Measurements from ENCODE around the gene PSEN1. TPM values are rescaled to one million over a fixed set of nuclear protein-coding genes. Genes with fewer than 3 reads are reported as not detected.

PSEN1 gene
- polyA plus RNA-seq, 1 donor (not counting 4 experiments of a cell fraction or from before 2014, with no cell fraction given), result 32.6 TPM

GRCh38 chr14:73258845-73259611, 122.7 kb downstream of the PSEN1 start:
- FAIRE-seq (no peak), DNase-seq (ENCODE audit: low read depth, low spot score) (no peak)
- Histone ChIP-seq H3K79me2 (ENCODE audit: control insufficient read depth, insufficient read depth, low read length) (no peaks in the 10 kb centered on the region), H3K27me3 (ENCODE audit: control insufficient read depth, extremely low read depth, insufficient read depth, low read length) (no peaks in the 10 kb centered on the region), H2AFZ (ENCODE audit: control insufficient read depth, low read length) (no peak overlapping the region), H3K27ac (ENCODE audit: control insufficient read depth, insufficient read depth, low read length) (no peak overlapping the region), H3K36me3 (ENCODE audit: control insufficient read depth in 2 of 2, extremely low read depth in 1 of 2, insufficient read depth in 2 of 2, low read length in 2 of 2) (no peaks in the 10 kb centered on the region), H3K4me3 (ENCODE audit: control insufficient read depth in 2 of 3, extremely low read depth in 1 of 3, insufficient read depth in 2 of 3, low read depth in 1 of 3, low read length in 3 of 3) (no peak overlapping the region), H3K9me3 (ENCODE audit: control insufficient read depth, low read depth, low read length) (no peaks in the 10 kb centered on the region), H4K20me1 (ENCODE audit: control insufficient read depth, extremely low read depth, insufficient read depth, low read length) (no peaks in the 10 kb centered on the region), H3K9me1 (ENCODE audit: control insufficient read depth, extremely low read depth, insufficient read depth, low read length) (no peaks in the 10 kb centered on the region), H3K4me1 (ENCODE audit: control insufficient read depth, extremely low read depth, insufficient read depth, low read length) (peaks cover 2% of the 10 kb centered on the region), H3K9ac (ENCODE audit: control insufficient read depth, extremely low read depth, insufficient read depth, low read length) (no peak overlapping the region), H3K4me2 (ENCODE audit: control insufficient read depth, extremely low read depth, insufficient read depth, low read depth, low read length) (no peak overlapping the region)
- dilution Hi-C loops (cut with MboI; ENCODE audit: extremely low pct_ligation_motif_present, low sequenced_read_pairs), result no loop called here
- TF ChIP-seq, protein P1, sequence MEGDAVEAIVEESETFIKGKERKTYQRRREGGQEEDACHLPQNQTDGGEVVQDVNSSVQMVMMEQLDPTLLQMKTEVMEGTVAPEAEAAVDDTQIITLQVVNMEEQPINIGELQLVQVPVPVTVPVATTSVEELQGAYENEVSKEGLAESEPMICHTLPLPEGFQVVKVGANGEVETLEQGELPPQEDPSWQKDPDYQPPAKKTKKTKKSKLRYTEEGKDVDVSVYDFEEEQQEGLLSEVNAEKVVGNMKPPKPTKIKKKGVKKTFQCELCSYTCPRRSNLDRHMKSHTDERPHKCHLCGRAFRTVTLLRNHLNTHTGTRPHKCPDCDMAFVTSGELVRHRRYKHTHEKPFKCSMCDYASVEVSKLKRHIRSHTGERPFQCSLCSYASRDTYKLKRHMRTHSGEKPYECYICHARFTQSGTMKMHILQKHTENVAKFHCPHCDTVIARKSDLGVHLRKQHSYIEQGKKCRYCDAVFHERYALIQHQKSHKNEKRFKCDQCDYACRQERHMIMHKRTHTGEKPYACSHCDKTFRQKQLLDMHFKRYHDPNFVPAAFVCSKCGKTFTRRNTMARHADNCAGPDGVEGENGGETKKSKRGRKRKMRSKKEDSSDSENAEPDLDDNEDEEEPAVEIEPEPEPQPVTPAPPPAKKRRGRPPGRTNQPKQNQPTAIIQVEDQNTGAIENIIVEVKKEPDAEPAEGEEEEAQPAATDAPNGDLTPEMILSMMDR (optimal IDR thresholded peaks at IDR 0.05 in 1 of 3, IDR thresholded peaks at IDR 0.05 in 1 of 3, conservative IDR thresholded peaks at IDR 0.05 in 1 of 3; ENCODE audit: extremely low read depth in 1 of 3, insufficient read depth in 2 of 3, low read length in 3 of 3), result no peak
- no peak for TF ChIP-seq EZH2 (IDR thresholded peaks at IDR 0.05; ENCODE audit: low read length)

- no peak overlapping the region for H3K9ac ChIP-seq (ENCODE audit: control insufficient read depth, extremely low read depth, insufficient read depth, low read length)
- H3K4me2 ChIP-seq (ENCODE audit: control insufficient read depth, extremely low read depth, insufficient read depth, low read depth, low read length), result no peak overlapping the region
- peaks cover 2% of the 10 kb centered on the region for H3K4me1 ChIP-seq (ENCODE audit: control insufficient read depth, extremely low read depth, insufficient read depth, low read length)
- H3K36me3 ChIP-seq (ENCODE audit: control insufficient read depth in 2 of 2, extremely low read depth in 1 of 2, insufficient read depth in 2 of 2, low read length in 2 of 2), result no peaks in the 10 kb centered on the region
- H3K9me1 ChIP-seq (ENCODE audit: control insufficient read depth, extremely low read depth, insufficient read depth, low read length), result no peaks in the 10 kb centered on the region
- H4K20me1 ChIP-seq (ENCODE audit: control insufficient read depth, extremely low read depth, insufficient read depth, low read length), result no peaks in the 10 kb centered on the region
- TF ChIP-seq, protein P1 (optimal IDR thresholded peaks at IDR 0.05 in 1 of 3, IDR thresholded peaks at IDR 0.05 in 1 of 3, conservative IDR thresholded peaks at IDR 0.05 in 1 of 3; ENCODE audit: extremely low read depth in 1 of 3, insufficient read depth in 2 of 3, low read length in 3 of 3), result no peak
- TF ChIP-seq EZH2 (IDR thresholded peaks at IDR 0.05; ENCODE audit: low read length), result no peak
- no peak for FAIRE-seq
- dilution Hi-C loops (cut with MboI; ENCODE audit: extremely low pct_ligation_motif_present, low sequenced_read_pairs), result no loop called here
- DNase-seq (ENCODE audit: low read depth, low spot score), result peak; percentile 42
- no peak overlapping the region for H3K27ac ChIP-seq (ENCODE audit: control insufficient read depth, insufficient read depth, low read length)
- no peaks in the 10 kb centered on the region for H3K27me3 ChIP-seq (ENCODE audit: control insufficient read depth, extremely low read depth, insufficient read depth, low read length)
- no peaks in the 10 kb centered on the region for H3K9me3 ChIP-seq (ENCODE audit: control insufficient read depth, low read depth, low read length)
- H3K79me2 ChIP-seq (ENCODE audit: control insufficient read depth, insufficient read depth, low read length), result no peaks in the 10 kb centered on the region
- H2AFZ ChIP-seq (ENCODE audit: control insufficient read depth, low read length), result no peak overlapping the region
- H3K4me3 ChIP-seq (ENCODE audit: control insufficient read depth in 2 of 3, extremely low read depth in 1 of 3, insufficient read depth in 2 of 3, low read depth in 1 of 3, low read length in 3 of 3), result no peak overlapping the region
Observed at GRCh38 chr14:73259837-73260236, 123.5 kb downstream of the PSEN1 start.
